Fibroblast of the aortic adventitia (primary cell): Measurements from ENCODE around the gene CEP85. TPM values are rescaled to one million over a fixed set of nuclear protein-coding genes. Genes with fewer than 3 reads are reported as not detected.

Experiments used
- DNase-seq: peaks from one replicate; pipeline ENCODE4 v3.0.0-alpha.2; 2010; ENCODE audit warnings: low read depth
- H3K4me3 ChIP-seq: 2 replicates; pipeline ENCODE4 v1.5.1; 2011; ENCODE audit warnings: low read depth, mild to moderate bottlenecking, control low read depth, low read length, moderate library complexity
- total RNA-seq: library from RNA; depleted of rRNA; stranded (reverse); fragments of >200 nt; gene quantifications from 2 replicates; pipeline ENCODE4 v1.2.3, GENCODE V29; 2012; ENCODE audit warnings: low replicate concordance
- TF ChIP-seq, protein P1 (sequence below): IDR thresholded peaks from 2 replicates; pipeline ENCODE4 v1.5.1; 2011; ENCODE audit warnings: mild to moderate bottlenecking, low read length, control low read depth, inconsistent platforms; ENCODE audit not compliant: insufficient read depth

CEP85 gene
- total RNA-seq, 1 donor = 12.9 TPM

DNA sequence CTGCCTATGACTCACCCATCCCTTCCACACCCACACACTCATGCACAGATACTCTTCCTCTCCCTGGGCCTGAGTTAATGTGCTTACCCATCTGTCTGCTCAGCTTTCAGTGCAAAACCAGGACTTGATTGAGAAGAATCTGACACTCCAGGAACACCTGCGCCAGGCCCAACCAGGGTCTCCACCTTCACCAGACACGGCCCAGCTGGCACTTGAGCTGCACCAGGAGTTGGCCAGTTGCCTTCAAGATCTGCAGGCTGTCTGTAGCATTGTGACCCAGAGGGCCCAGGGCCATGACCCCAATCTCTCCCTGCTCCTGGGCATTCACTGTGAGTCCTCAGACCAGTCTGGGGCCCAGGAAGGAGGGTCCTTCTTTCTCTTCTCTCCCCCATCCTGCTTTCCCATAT lies 42.4 kb downstream of the CEP85 start:
- no peak for DNase-seq
- no peak overlapping the region for H3K4me3 ChIP-seq

DNA sequence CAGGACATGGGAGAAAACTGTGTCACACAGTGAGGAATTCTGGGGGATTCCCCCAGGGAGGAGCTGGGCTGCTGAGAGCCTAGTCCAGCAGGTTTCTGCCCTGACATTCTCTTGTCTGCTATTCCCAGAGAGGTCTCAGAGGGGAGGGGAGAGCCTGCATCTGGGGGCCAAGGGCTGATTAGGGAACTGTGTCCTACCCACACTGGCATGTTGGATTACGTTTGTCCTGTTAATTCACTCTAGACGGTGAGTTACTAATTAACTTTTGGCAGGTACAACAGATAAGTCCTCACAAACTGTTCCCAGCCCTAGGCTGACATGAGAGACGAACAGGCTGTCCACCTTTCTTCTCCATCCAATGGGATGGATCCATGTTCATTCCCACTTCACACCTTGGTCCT lies 43.3 kb downstream of the CEP85 start:
- H3K4me3 ChIP-seq = no peak overlapping the region

More for the DNA sequence above, 42.4 kb downstream of the CEP85 start:
- TF ChIP-seq, protein P1, sequence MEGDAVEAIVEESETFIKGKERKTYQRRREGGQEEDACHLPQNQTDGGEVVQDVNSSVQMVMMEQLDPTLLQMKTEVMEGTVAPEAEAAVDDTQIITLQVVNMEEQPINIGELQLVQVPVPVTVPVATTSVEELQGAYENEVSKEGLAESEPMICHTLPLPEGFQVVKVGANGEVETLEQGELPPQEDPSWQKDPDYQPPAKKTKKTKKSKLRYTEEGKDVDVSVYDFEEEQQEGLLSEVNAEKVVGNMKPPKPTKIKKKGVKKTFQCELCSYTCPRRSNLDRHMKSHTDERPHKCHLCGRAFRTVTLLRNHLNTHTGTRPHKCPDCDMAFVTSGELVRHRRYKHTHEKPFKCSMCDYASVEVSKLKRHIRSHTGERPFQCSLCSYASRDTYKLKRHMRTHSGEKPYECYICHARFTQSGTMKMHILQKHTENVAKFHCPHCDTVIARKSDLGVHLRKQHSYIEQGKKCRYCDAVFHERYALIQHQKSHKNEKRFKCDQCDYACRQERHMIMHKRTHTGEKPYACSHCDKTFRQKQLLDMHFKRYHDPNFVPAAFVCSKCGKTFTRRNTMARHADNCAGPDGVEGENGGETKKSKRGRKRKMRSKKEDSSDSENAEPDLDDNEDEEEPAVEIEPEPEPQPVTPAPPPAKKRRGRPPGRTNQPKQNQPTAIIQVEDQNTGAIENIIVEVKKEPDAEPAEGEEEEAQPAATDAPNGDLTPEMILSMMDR = no peak

DNA sequence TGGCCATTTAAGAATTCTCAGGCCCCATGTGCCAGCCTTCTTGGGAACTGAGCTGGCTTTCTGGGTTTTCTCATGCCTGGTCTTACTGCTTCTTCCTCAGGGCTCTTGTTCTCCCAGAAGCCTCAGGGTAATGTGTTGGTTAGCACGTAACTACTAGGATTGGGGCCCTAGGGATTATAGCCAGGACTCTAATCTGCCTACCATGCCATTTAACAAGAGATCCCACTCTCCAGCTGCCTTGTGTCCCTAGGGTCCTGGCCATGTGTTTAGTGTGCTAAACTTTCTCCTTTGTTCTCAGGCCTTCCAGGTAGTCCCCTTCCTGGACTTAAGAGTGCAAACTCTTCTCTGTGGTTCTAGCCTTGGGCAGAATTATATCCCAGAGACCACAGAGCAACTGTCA lies 43.7 kb downstream of the CEP85 start:
- TF ChIP-seq, protein P1 = no peak
- no peak overlapping the region for H3K4me3 ChIP-seq
- DNase-seq = no peak

More for the DNA sequence above, 43.3 kb downstream of the CEP85 start:
- TF ChIP-seq, protein P1 = no peak
- no peak for DNase-seq

DNA sequence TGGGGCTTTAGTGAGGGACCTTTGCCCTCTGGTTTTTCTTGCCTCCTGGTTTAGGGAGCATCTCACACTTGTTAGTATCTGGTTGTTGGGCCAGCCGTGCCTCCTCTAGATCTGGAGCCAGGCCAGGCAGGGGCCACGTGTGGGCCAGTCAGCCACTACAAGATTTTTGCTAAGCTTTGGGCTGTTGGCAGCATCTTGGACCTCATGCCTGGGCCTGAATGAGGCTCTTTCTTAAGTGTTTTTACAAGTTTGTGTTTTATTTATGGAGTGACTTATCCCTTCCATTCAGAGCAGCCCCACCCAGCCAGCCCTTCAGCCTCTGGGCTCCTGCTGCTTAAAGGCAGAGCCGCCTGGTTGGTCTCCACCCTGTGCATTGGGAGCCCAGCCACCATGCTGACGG lies 44.3 kb downstream of the CEP85 start:
- peak; percentile 95 for DNase-seq
- TF ChIP-seq, protein P1 = no peak
- no peak overlapping the region for H3K4me3 ChIP-seq

DNA sequence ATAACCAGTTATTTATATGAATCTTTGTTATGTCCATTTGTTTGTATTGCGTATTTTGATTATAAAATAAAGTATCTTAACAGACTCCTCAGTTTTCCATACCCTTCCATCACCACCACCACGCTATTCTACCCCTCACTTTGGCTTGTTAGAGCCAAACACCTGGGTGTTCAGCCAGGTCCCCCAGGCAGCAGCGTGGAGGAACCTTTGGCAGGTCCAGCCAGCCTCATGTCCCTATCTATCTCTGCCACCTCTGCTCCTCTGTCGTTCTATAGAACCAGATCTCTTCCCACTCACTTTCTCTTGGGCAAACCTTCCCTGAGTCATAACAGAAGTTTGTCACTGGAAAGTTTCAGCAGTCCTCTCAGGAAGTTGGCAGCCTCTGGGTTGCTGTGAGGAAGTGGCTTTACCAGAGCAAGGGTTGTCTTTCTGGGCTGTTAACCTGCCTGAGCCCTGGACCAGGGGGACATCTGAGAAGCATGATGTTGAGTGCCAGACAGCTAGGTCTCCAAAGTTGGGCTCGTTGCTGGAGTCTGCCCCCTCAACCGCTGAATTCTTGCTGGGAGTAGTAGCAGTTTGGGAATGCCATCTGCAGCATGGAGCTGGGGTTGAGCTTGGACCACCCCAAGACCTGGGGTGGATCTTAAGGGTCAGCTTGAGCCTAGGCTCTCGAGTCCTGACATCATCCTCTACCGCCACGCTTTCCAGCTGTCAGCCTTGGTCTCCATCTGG lies 44.9 kb downstream of the CEP85 start:
- DNase-seq = peak; percentile 62
- peak overlapping the region; percentile 81 for H3K4me3 ChIP-seq
- TF ChIP-seq, protein P1 = no peak

DNA sequence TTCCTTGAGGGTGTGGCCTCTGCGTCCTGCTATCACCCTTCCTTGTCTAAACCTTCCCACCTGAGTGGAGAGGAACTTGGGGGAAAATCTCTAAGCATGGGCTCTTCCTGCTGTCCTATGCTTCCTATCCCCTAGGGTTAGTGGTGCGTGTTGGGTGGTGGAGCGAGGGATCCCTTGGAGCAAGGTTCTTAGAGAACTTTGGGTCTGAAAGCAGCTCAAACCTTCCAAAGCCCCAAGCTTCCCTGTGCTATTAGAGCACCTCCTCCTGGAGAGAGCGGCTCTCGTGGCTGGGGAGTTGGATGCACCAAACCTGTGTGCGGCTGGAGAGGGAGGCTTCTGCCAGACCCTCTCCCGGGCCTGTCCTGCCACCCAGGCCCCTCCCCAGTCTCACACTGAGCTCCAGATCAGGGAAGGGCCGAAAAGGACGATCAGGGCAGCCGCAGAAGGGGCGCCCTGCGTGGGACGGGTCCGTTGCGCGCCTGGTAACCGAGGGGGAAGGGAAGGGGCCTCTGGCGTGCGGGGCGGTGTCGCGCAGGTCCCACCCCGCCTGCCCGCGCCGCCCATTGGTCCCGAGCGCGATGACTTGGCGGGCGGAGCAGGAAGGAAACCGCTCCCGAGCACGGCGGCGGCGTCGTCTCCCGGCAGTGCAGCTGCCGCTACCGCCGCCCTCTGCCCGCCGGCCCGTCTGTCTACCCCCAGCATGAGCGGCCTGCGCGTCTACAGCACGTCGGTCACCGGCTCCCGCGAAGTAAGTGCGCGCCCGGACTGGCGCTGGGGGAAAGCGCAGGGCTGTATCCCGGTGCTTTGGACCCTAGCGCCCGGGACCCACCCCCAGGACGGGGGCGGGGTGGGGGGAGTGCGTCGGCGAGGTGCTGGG lies 45.7 kb downstream of the CEP85 start, which contains the start of gene SH3BGRL3:
SH3BGRL3 (plus strand) TSS at position 631 of the 877 bp plus-strand sequence; CDS start at position 701, 70 bp downstream.
- TF ChIP-seq, protein P1 = peak; percentile 63
- peak within 1 kb of the TSS; percentile 81 for H3K4me3 ChIP-seq
- peak; percentile 76 for DNase-seq
